PFSK-1 (cell line): ENCODE measurements around the gene ADIRF. TPM values are rescaled to one million over a fixed set of nuclear protein-coding genes. Genes with fewer than 3 reads are reported as not detected.

Source experiments
- FOXP2 ChIP-seq: optimal IDR thresholded peaks from 2 replicates; pipeline ENCODE3; 2011; ENCODE audit warnings: borderline replicate concordance, control low read depth, inconsistent platforms; ENCODE audit not compliant: insufficient read depth; ENCODE audit errors: extremely low read length, extremely low read depth
- POLR2AphosphoS5 ChIP-seq: IDR thresholded peaks from 2 replicates; pipeline ENCODE4 v1.6.1; 2012; ENCODE audit warnings: low read depth, mild to moderate bottlenecking, control low read depth, low read length, moderate library complexity
- REST ChIP-seq, 2 experiments: IDR thresholded peaks; 2 replicates each; pipeline versions ENCODE4 v1.6.1 to v1.8.0; 2011 to 2012; ENCODE audit warnings: low read depth in 2 of 2, low read length in 2 of 2, control low read depth in 1 of 2, inconsistent platforms in 1 of 2, mild to moderate bottlenecking in 1 of 2, moderate library complexity in 1 of 2; ENCODE audit not compliant: insufficient read depth in 1 of 2
- SIN3A ChIP-seq: IDR thresholded peaks from 2 replicates; pipeline ENCODE4 v1.6.1; 2012; ENCODE audit warnings: mild to moderate bottlenecking, low read length, moderate library complexity, borderline replicate concordance; ENCODE audit not compliant: insufficient read depth
- TAF1 ChIP-seq: IDR thresholded peaks from 2 replicates; pipeline ENCODE4 v1.6.1; 2012; ENCODE audit warnings: low read length, control low read depth, borderline replicate concordance; ENCODE audit not compliant: insufficient read depth
- polyA plus RNA-seq: library from polyadenylated mRNA; unstranded; fragments of >200 nt; gene quantifications from one replicate; pipeline ENCODE4 v1.2.1, GENCODE V29; 2012; ENCODE audit warnings: low read depth, missing spikeins; ENCODE audit not compliant: insufficient read length

ADIRF gene
- polyA plus RNA-seq, result not detected

GRCh38 chr10:86968271-86968993 is at the start of gene ADIRF:
Gene ADIRF, plus strand, starts transcription at chr10:86968482. Its CDS starts 63 bp downstream, at chr10:86968545.
- TF ChIP-seq REST (IDR thresholded peaks at IDR 0.05; ENCODE audit: insufficient read depth in 1 of 2, low read depth in 2 of 2, low read length in 2 of 2) (no peak), TAF1 (no peak), SIN3A (no peak), POLR2AphosphoS5 (no peak), FOXP2 (no peak)

GRCh38 chr10:86922553-86922961 is 45.7 kb upstream of the ADIRF start:
- no peak for TF ChIP-seq FOXP2

GRCh38 chr10:86929468-86930380 is 38.6 kb upstream of the ADIRF start:
- TF ChIP-seq REST (IDR thresholded peaks at IDR 0.05; ENCODE audit: insufficient read depth in 1 of 2, low read depth in 2 of 2, low read length in 2 of 2) (no peak), SIN3A (no peak), FOXP2 (no peak), POLR2AphosphoS5 (no peak)

GRCh38 chr10:86931872-86932271 is 36.4 kb upstream of the ADIRF start:
- TF ChIP-seq POLR2AphosphoS5, result no peak
- TF ChIP-seq SIN3A, result no peak
- TF ChIP-seq TAF1, result no peak
- no peak for TF ChIP-seq FOXP2

GRCh38 chr10:86932674-86933073 is 35.6 kb upstream of the ADIRF start:
- TF ChIP-seq TAF1 (no peak), REST (IDR thresholded peaks at IDR 0.05; ENCODE audit: insufficient read depth in 1 of 2, low read depth in 2 of 2, low read length in 2 of 2) (no peak), POLR2AphosphoS5 (no peak), SIN3A (no peak), FOXP2 (no peak)
